Nephron progenitor cell (in vitro differentiated cells): Measurements from ENCODE around the gene CAPN15.

Experiments
- DNase-seq: peaks from one replicate; pipeline ENCODE4 v3.0.0; 2021
- H3K27ac Mint-ChIP-seq: 2 replicates; pipeline ENCODE4 v1.8.0; 2021; ENCODE audit warnings: mild to moderate bottlenecking, moderate library complexity, mixed read lengths
- H3K27me3 Mint-ChIP-seq: 2 replicates; pipeline ENCODE4 v1.8.0; 2021; ENCODE audit warnings: mild to moderate bottlenecking, low read depth, mixed read lengths; ENCODE audit not compliant: poor library complexity
- H3K36me3 Mint-ChIP-seq: 2 replicates; pipeline ENCODE4 v1.8.0; 2021; ENCODE audit warnings: low read depth, mixed read lengths
- H3K4me1 Mint-ChIP-seq: 2 replicates; pipeline ENCODE4 v1.8.0; 2021; ENCODE audit warnings: mixed read lengths
- H3K4me3 Mint-ChIP-seq: 2 replicates; pipeline ENCODE4 v1.8.0; 2021; ENCODE audit warnings: mild to moderate bottlenecking, moderate library complexity, mixed read lengths
- H3K9me3 Mint-ChIP-seq: 2 replicates; pipeline ENCODE4 v1.8.0; 2021; ENCODE audit warnings: mild to moderate bottlenecking, moderate library complexity, mixed read lengths
- TF ChIP-seq, protein P1 (sequence below): fragments of 200-600 bp; sonication (generic); IDR thresholded peaks from 2 replicates; pipeline ENCODE4 v1.5.0; 2021; ENCODE audit warnings: antibody characterized with exemption

CAPN15 gene

GRCh38 chr16:499924-500323 is 27.6 kb upstream of the CAPN15 start:
- Mint-ChIP-seq H3K27me3 (peaks cover 2% of the 10 kb centered on the region), H3K4me3 (no peak overlapping the region), H3K4me1 (peaks cover 11% of the 10 kb centered on the region), H3K36me3 (peaks cover 36% of the 10 kb centered on the region), H3K9me3 (no peaks in the 10 kb centered on the region), H3K27ac (peak overlapping the region; percentile 92)
- no peak for DNase-seq
- TF ChIP-seq, protein P1, sequence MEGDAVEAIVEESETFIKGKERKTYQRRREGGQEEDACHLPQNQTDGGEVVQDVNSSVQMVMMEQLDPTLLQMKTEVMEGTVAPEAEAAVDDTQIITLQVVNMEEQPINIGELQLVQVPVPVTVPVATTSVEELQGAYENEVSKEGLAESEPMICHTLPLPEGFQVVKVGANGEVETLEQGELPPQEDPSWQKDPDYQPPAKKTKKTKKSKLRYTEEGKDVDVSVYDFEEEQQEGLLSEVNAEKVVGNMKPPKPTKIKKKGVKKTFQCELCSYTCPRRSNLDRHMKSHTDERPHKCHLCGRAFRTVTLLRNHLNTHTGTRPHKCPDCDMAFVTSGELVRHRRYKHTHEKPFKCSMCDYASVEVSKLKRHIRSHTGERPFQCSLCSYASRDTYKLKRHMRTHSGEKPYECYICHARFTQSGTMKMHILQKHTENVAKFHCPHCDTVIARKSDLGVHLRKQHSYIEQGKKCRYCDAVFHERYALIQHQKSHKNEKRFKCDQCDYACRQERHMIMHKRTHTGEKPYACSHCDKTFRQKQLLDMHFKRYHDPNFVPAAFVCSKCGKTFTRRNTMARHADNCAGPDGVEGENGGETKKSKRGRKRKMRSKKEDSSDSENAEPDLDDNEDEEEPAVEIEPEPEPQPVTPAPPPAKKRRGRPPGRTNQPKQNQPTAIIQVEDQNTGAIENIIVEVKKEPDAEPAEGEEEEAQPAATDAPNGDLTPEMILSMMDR: no peak

GRCh38 chr16:500709-501108 is 26.8 kb upstream of the CAPN15 start:
- TF ChIP-seq, protein P1: no peak
- Mint-ChIP-seq H3K4me1 (peaks cover 13% of the 10 kb centered on the region), H3K27ac (no peak overlapping the region), H3K9me3 (no peaks in the 10 kb centered on the region), H3K27me3 (peaks cover 5% of the 10 kb centered on the region), H3K4me3 (no peak overlapping the region), H3K36me3 (peaks cover 30% of the 10 kb centered on the region)
- no peak for DNase-seq

- Mint-ChIP-seq H3K4me3 (no peak overlapping the region), H3K27me3 (peaks cover 7% of the 10 kb centered on the region), H3K4me1 (peaks cover 18% of the 10 kb centered on the region), H3K27ac (peak overlapping the region; percentile 91), H3K36me3 (peaks cover 24% of the 10 kb centered on the region), H3K9me3 (no peaks in the 10 kb centered on the region)
- no peak for DNase-seq
- TF ChIP-seq, protein P1: no peak
Measured at GRCh38 chr16:502179-502943, 25.2 kb upstream of the CAPN15 start.

DNA sequence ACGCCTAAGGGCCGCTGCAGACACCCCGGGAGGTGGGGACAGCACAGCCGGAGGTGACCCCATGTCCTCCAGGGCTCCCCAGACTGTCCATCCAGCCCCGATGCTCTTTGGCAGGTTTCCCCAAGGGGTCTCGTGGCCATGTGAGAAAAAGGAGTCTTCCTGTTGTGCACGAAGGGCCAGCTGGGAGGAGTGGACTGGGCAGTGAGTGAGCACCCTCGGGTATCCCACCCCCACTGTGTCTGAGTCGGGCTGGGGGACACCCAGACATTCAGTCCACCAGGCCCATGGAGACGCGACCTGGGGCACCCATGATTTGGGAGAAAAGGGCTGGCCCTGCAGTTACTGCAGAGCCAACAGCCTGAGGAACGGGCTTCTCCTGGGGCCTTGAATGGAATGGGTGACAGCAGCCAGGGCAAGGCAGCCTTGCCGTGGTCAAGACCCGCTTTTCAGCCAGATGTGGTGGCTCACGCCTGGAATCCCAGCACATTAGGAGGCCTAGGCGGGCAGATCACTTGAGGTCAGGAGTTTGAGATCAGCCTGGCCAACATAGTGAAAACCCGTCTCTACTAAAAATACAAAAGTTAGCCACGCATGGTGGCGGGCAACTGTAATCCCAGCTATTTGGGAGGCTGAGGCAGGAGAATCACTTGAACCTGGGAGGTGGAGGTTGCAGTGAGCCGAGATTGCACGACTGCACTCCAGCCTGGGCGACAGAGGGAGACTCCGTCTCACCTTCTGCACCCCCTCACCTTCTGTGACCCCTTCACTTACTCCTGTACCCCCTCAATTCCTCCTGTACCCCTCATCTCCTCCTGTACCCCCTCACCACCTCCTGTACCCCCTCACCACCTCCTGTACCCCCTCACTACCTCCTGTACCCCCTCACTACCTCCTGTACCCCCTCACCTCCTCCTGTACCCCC is 24.1 kb upstream of the CAPN15 start:
- H3K27me3 Mint-ChIP-seq: peaks cover 7% of the 10 kb centered on the region
- no peaks in the 10 kb centered on the region for H3K9me3 Mint-ChIP-seq
- TF ChIP-seq, protein P1: no peak
- H3K36me3 Mint-ChIP-seq: peaks cover 28% of the 10 kb centered on the region
- no peak for DNase-seq
- no peak overlapping the region for H3K4me3 Mint-ChIP-seq
- peaks cover 29% of the 10 kb centered on the region for H3K4me1 Mint-ChIP-seq
- no peak overlapping the region for H3K27ac Mint-ChIP-seq

GRCh38 chr16:505479-506245 is 21.9 kb upstream of the CAPN15 start:
- Mint-ChIP-seq H3K36me3 (peaks cover 36% of the 10 kb centered on the region), H3K27ac (peak overlapping the region; percentile 33), H3K9me3 (no peaks in the 10 kb centered on the region), H3K4me3 (no peak overlapping the region), H3K4me1 (peaks cover 34% of the 10 kb centered on the region), H3K27me3 (peaks cover 7% of the 10 kb centered on the region)
- DNase-seq: no peak
- TF ChIP-seq, protein P1: no peak
